Upper lobe of right lung (tissue), 1 donor: ENCODE results near the gene LAIR2. TPM values are rescaled to one million over a fixed set of nuclear protein-coding genes. Genes with fewer than 3 reads are reported as not detected.

Source experiments
- ATAC-seq: fragments of 200-7000 bp; cut with Tn5 transposase; one replicate; pipeline ENCODE4 v1.9.1; 2020; ENCODE audit warnings: mild to moderate bottlenecking, moderate library complexity
- DNase-seq: peaks from one replicate; pipeline ENCODE4 v3.0.0-alpha.2; 2020
- H3K27ac ChIP-seq: fragments of 200-600 bp; one replicate; pipeline ENCODE4 v1.8.0; 2022
- H3K27me3 ChIP-seq: fragments of 200-600 bp; one replicate; pipeline ENCODE4 v1.8.0; 2022; ENCODE audit warnings: mild to moderate bottlenecking
- H3K36me3 ChIP-seq: fragments of 200-600 bp; one replicate; pipeline ENCODE4 v1.8.0; 2022
- H3K4me1 ChIP-seq: fragments of 200-600 bp; one replicate; pipeline ENCODE4 v1.8.0; 2022
- H3K4me3 ChIP-seq: fragments of 200-600 bp; one replicate; pipeline ENCODE4 v1.8.0; 2022; ENCODE audit warnings: mild to moderate bottlenecking
- H3K9me3 ChIP-seq: fragments of 200-600 bp; one replicate; pipeline ENCODE4 v1.8.0; 2022
- intact Hi-C: fragments of 100-400 bp; cut with DNase I; formaldehyde crosslinking; loops from one replicate; pipeline ENCODE4 v1.11.0; 2022
- total RNA-seq: library from RNA; stranded (reverse); fragmentation: NEBNext Ultra II Directional; extraction: Animal tissue kit (Norgen Biotek cat#: 25700); gene quantifications from one replicate; pipeline ENCODE4 v1.2.1, GENCODE V29; 2021
- TF ChIP-seq, protein P1 (sequence below): fragments of 200-600 bp; IDR thresholded peaks from one replicate; pipeline ENCODE4 v1.8.0; 2022; ENCODE audit warnings: antibody characterized with exemption
- donor health status: DM: no; HTN: yes; CAD: no; lungs with severe emphysema.

LAIR2 gene
- total RNA-seq, 1 donor from 2014 or later, result not detected

DNA sequence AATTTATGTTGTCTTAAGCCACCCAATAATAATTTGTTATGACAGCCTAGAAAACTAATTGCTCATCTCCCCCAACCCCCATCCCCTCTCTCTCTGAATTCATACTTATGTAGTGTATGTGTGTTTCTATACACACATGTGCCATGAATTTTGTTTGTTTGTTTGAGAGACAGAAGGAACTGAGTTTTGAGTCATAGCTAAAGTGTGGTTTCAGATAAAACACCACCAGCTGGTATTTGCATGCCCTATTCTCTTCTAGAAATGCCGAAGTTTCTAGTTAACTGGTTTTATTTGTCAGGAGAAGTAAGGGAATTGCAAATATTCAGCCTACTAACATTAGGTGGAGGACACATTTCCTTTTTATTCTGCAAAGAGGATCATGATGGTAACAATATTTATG lies 53.6 kb downstream of the LAIR2 start:
- intact Hi-C loops, result no loop called here
- Histone ChIP-seq H3K27ac (no peak overlapping the region), H3K9me3 (no peaks in the 10 kb centered on the region), H3K4me1 (no peaks in the 10 kb centered on the region), H3K36me3 (no peaks in the 10 kb centered on the region), H3K27me3 (no peaks in the 10 kb centered on the region), H3K4me3 (no peak overlapping the region)
- ATAC-seq (no peak), DNase-seq (no peak)
- TF ChIP-seq, protein P1, sequence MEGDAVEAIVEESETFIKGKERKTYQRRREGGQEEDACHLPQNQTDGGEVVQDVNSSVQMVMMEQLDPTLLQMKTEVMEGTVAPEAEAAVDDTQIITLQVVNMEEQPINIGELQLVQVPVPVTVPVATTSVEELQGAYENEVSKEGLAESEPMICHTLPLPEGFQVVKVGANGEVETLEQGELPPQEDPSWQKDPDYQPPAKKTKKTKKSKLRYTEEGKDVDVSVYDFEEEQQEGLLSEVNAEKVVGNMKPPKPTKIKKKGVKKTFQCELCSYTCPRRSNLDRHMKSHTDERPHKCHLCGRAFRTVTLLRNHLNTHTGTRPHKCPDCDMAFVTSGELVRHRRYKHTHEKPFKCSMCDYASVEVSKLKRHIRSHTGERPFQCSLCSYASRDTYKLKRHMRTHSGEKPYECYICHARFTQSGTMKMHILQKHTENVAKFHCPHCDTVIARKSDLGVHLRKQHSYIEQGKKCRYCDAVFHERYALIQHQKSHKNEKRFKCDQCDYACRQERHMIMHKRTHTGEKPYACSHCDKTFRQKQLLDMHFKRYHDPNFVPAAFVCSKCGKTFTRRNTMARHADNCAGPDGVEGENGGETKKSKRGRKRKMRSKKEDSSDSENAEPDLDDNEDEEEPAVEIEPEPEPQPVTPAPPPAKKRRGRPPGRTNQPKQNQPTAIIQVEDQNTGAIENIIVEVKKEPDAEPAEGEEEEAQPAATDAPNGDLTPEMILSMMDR, result no peak

DNA sequence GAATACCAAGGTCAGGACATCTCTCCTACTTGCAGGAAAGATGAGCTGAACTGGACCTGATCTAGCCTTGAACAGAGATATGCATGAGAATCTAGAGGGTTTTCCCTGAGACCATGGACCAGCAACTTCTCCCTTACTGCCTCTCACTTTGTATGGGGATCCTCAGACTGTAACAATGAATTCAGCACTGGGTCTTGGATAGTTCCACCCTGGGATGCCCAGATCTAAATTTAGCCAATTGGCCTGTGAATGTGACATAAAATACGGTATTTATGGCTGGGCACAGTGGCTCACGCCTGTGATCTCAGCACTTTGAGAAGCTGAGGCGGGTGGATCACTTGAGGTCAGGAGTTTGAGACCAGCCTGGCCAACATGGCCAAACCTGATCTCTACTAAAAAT lies 55.7 kb downstream of the LAIR2 start:
- intact Hi-C loops, result no loop called here

More for the DNA sequence above, 55.7 kb downstream of the LAIR2 start:
- Histone ChIP-seq H3K4me1 (no peaks in the 10 kb centered on the region), H3K4me3 (no peak overlapping the region), H3K36me3 (no peaks in the 10 kb centered on the region), H3K27me3 (no peaks in the 10 kb centered on the region), H3K9me3 (no peaks in the 10 kb centered on the region), H3K27ac (no peak overlapping the region)
- DNase-seq, result no peak
- no peak for ATAC-seq
- TF ChIP-seq, protein P1, result no peak

Other genes starting within 250 kb of the LAIR2 start
- gene LILRB5, start 245.6 kb upstream of the LAIR2 start, total RNA-seq, result 9.1 TPM
- gene LILRB2, start 221.7 kb upstream of the LAIR2 start, total RNA-seq, result 18.8 TPM
- gene LILRA5, start 189.7 kb upstream of the LAIR2 start, total RNA-seq, result 13.5 TPM
- 4.8 TPM for gene LILRA4, start 163.7 kb upstream of the LAIR2 start, total RNA-seq
- 87.8 TPM for gene LAIR1, start 137.9 kb upstream of the LAIR2 start, total RNA-seq
- gene TTYH1, start 87.4 kb upstream of the LAIR2 start, total RNA-seq, result not detected
- 191 TPM for gene LENG8, start 53.6 kb upstream of the LAIR2 start, total RNA-seq
- 7.2 TPM for gene LENG9, start 39.1 kb upstream of the LAIR2 start, total RNA-seq
- 38.2 TPM for gene CDC42EP5, start 29.5 kb upstream of the LAIR2 start, total RNA-seq
- 15.4 TPM for gene LILRA2, start 71.0 kb downstream of the LAIR2 start, total RNA-seq
- gene LILRA1, start 90.8 kb downstream of the LAIR2 start, total RNA-seq, result 4.7 TPM
- 23.6 TPM for gene LILRB1, start 127.7 kb downstream of the LAIR2 start, total RNA-seq
- gene LILRB4, start 160.2 kb downstream of the LAIR2 start, total RNA-seq, result 29.8 TPM
- gene KIR3DL3, start 221.6 kb downstream of the LAIR2 start, total RNA-seq, result not detected
- gene KIR2DL3, start 235.7 kb downstream of the LAIR2 start, total RNA-seq, result not detected